PC-3 (cell line): Measurements from ENCODE around the gene ABLIM2. TPM values are rescaled to one million over a fixed set of nuclear protein-coding genes. Genes with fewer than 3 reads are reported as not detected.
A peak's percentile ranks its signal among the peaks of the same experiment; 100 is the strongest.

ENCODE experiments used
- ATAC-seq: fragments of 200-7000 bp; cut with Tn5 transposase; 2 replicates; pipeline ENCODE4 v1.9.1; 2020; ENCODE audit warnings: mild to moderate bottlenecking, moderate library complexity
- BruUV-seq: library from RNA; stranded (reverse); fragments of 400-500 nt; replicated peaks from 2 replicates; lab custom pipeline; 2021; lab: Mats Ljungman, UMichigan
- CTCF ChIA-PET: fragments of 300-600 bp; sonication (Branson Sonifier 250); formaldehyde crosslinking; loops from one replicate; lab custom pipeline; 2022; ENCODE audit warnings: antibody characterized with exemption; lab: Charles Lee
- POLR2A ChIA-PET: fragments of 300-600 bp; sonication (Branson Sonifier 250); formaldehyde crosslinking; loops from one replicate; lab custom pipeline; 2022; ENCODE audit warnings: antibody characterized with exemption; ENCODE audit not compliant: unreplicated experiment; lab: Charles Lee
- DNase-seq: peaks from one replicate; pipeline ENCODE4 v3.0.0-alpha.2; 2015
- H2AFZ ChIP-seq: fragments of 300-600 bp; sonication (generic); 2 replicates; pipeline ENCODE4 v1.6.0; 2016; ENCODE audit warnings: antibody characterized with exemption, low read length
- H3F3A ChIP-seq: fragments of 300-600 bp; sonication (generic); one replicate; pipeline ENCODE4 v1.6.0; 2017; ENCODE audit warnings: antibody characterized with exemption, low read length, control low read depth, mild to moderate bottlenecking; ENCODE audit not compliant: unreplicated experiment
- H3K27ac ChIP-seq: fragments of 300-600 bp; sonication (generic); 2 replicates; pipeline ENCODE4 v1.5.1; 2016; ENCODE audit warnings: mild to moderate bottlenecking, low read length
- H3K27me3 ChIP-seq: fragments of 300-600 bp; sonication (generic); 2 replicates; pipeline ENCODE4 v1.6.1; 2016; ENCODE audit warnings: low read length, mixed read lengths
- H3K36me3 ChIP-seq: fragments of 300-600 bp; sonication (generic); 2 replicates; pipeline ENCODE4 v1.6.1; 2016; ENCODE audit warnings: low read depth, mixed run types, low read length, mixed read lengths
- H3K4me1 ChIP-seq: fragments of 300-600 bp; sonication (generic); 2 replicates; pipeline ENCODE4 v1.5.1; 2016; ENCODE audit warnings: low read length; ENCODE audit not compliant: insufficient read depth
- H3K4me2 ChIP-seq: fragments of 300-600 bp; sonication (generic); 2 replicates; pipeline ENCODE4 v1.6.0; 2016; ENCODE audit warnings: low read length
- H3K4me3 ChIP-seq: fragments of 300-600 bp; sonication (generic); 2 replicates; pipeline ENCODE4 v1.5.1; 2016; ENCODE audit warnings: mild to moderate bottlenecking, low read length, mixed read lengths
- H3K79me2 ChIP-seq: fragments of 300-600 bp; sonication (generic); 2 replicates; pipeline ENCODE4 v1.6.1; 2017; ENCODE audit warnings: low read length, mixed read lengths
- H3K9ac ChIP-seq: fragments of 300-600 bp; sonication (generic); 2 replicates; pipeline ENCODE4 v1.6.0; 2016; ENCODE audit warnings: mild to moderate bottlenecking, low read length
- H3K9me2 ChIP-seq: fragments of 300-600 bp; sonication (generic); replicated peaks from 2 replicates; pipeline ENCODE4 v1.6.1; 2016; ENCODE audit warnings: mixed run types, low read length, mixed read lengths
- H3K9me3 ChIP-seq: fragments of 300-600 bp; sonication (generic); 2 replicates; pipeline ENCODE4 v1.6.1; 2016; ENCODE audit warnings: low read length, mixed read lengths
- H4K20me1 ChIP-seq: fragments of 300-600 bp; sonication (generic); 2 replicates; pipeline ENCODE4 v1.6.1; 2016; ENCODE audit warnings: low read length, mixed read lengths
- CTCF ChIP-seq: fragments of 300-600 bp; sonication (generic); conservative IDR thresholded peaks from 2 replicates; pipeline ENCODE4 v1.5.1; 2017; ENCODE audit warnings: antibody characterized with exemption, low read depth, mild to moderate bottlenecking, low read length
- EZH2 ChIP-seq: fragments of 300-600 bp; sonication (generic); IDR thresholded peaks from one replicate; pipeline ENCODE4 v1.6.1; 2017; ENCODE audit warnings: antibody characterized with exemption, mild to moderate bottlenecking, low read length; ENCODE audit not compliant: unreplicated experiment
- EZH2phosphoT487 ChIP-seq: fragments of 300-600 bp; sonication (generic); IDR thresholded peaks from 2 replicates; pipeline ENCODE4 v1.6.1; 2018; ENCODE audit warnings: mild to moderate bottlenecking, antibody characterized with exemption, low read length, borderline replicate concordance
- intact Hi-C: fragments of 100-400 bp; cut with micrococcal nuclease; formaldehyde crosslinking; loops from 2 replicates; pipeline ENCODE4 v1.9.0; 2023
- total RNA-seq: library from RNA; depleted of rRNA; stranded (reverse); fragments of >200 nt; gene quantifications from 2 replicates; pipeline ENCODE4 v1.2.3, GENCODE V29; 2014

ABLIM2 gene
- total RNA-seq, 1 experiment from 2014 or later: 3.2 TPM

- Histone ChIP-seq H4K20me1 (peaks cover 22% of the 10 kb centered on the region), H3K9ac (peak within 1 kb of the TSS; percentile 90), H3F3A (no peaks in the 10 kb centered on the region), H3K4me1 (peaks cover 43% of the 10 kb centered on the region), H3K4me3 (peak within 1 kb of the TSS; percentile 93), H3K4me2 (peak within 1 kb of the TSS; percentile 82), H3K9me3 (no peaks in the 10 kb centered on the region), H2AFZ (peak within 1 kb of the TSS; percentile 79), H3K9me2 (no peaks in the 10 kb centered on the region), H3K79me2 (peaks cover 51% of the 10 kb centered on the region), H3K36me3 (no peaks in the 10 kb centered on the region), H3K27me3 (no peaks in the 10 kb centered on the region), H3K27ac (peak within 1 kb of the TSS; percentile 51)
- intact Hi-C loops: no loop called here
- no TSS peak for BruUV-seq
- ChIA-PET POLR2A (interaction anchor here (0.6 kb wide), 4 partner anchors 49 to 1739 kb away, joined by 5 to 13 read pairs (median 8); partner anchors contain the start of gene JAKMIP1), CTCF (interaction anchor here (0.9 kb wide), 1 partner anchor 135 kb away, joined by 3 read pairs; no protein-coding TSS in a partner anchor)
- TF ChIP-seq CTCF (no peak), EZH2phosphoT487 (no peak), EZH2 (no peak)
- DNase-seq: peak; percentile 83
- ATAC-seq: peak; percentile 79
These were observed 219.1 kb downstream of the ABLIM2 start, which contains the start of gene AFAP1 for GRCh38 chr4:7939377-7940108. Gene AFAP1, minus strand, starts transcription at chr4:7939861. Its CDS starts 67,783 bp downstream, at chr4:7872078.

GRCh38 chr4:7938609-7939376 is 219.8 kb downstream of the ABLIM2 start:
- DNase-seq: no peak

More at GRCh38 chr4:7938609-7939376, 219.8 kb downstream of the ABLIM2 start:
- Histone ChIP-seq H3K4me3 (peak overlapping the region; percentile 93), H3K27me3 (no peaks in the 10 kb centered on the region), H3K4me1 (peaks cover 43% of the 10 kb centered on the region), H2AFZ (0 out of 2 replicates have a peak overlapping the region, but pooled peaks have one; percentile 30), H4K20me1 (peaks cover 24% of the 10 kb centered on the region), H3F3A (no peaks in the 10 kb centered on the region), H3K9me2 (no peaks in the 10 kb centered on the region), H3K36me3 (peaks cover 4% of the 10 kb centered on the region), H3K27ac (peak overlapping the region; percentile 40), H3K4me2 (peak overlapping the region; percentile 80), H3K9ac (peak overlapping the region; percentile 90), H3K79me2 (peaks cover 58% of the 10 kb centered on the region), H3K9me3 (no peaks in the 10 kb centered on the region)
- ATAC-seq: no peak
- TF ChIP-seq EZH2phosphoT487 (no peak), EZH2 (no peak), CTCF (no peak)
- POLR2A ChIA-PET: no interaction called here
- BruUV-seq: no TSS peak
- CTCF ChIA-PET: interaction anchor here (0.9 kb wide), 1 partner anchor 137 kb away, joined by 4 read pairs; no protein-coding TSS in a partner anchor
- intact Hi-C loops: no loop called here
